NB4 (cell line): ENCODE data around the gene FBXW4.

ENCODE experiments used
- MYC ChIP-seq: IDR thresholded peaks from 2 replicates; pipeline ENCODE4 v1.6.1; 2011; ENCODE audit warnings: low read depth, low read length
- POLR2A ChIP-seq: IDR thresholded peaks from 2 replicates; pipeline ENCODE4 v1.6.1; 2011; ENCODE audit warnings: mild to moderate bottlenecking; ENCODE audit not compliant: insufficient read length; ENCODE audit errors: extremely low read depth
- TF ChIP-seq, protein P1 (sequence below): IDR thresholded peaks from one replicate; pipeline ENCODE4 v1.5.1; 2012; ENCODE audit warnings: low read depth, low read length
- TF ChIP-seq, protein P2 (sequence below): IDR thresholded peaks from 2 replicates; pipeline ENCODE4 v1.6.1; 2011; ENCODE audit warnings: low read depth, low read length

DNA sequence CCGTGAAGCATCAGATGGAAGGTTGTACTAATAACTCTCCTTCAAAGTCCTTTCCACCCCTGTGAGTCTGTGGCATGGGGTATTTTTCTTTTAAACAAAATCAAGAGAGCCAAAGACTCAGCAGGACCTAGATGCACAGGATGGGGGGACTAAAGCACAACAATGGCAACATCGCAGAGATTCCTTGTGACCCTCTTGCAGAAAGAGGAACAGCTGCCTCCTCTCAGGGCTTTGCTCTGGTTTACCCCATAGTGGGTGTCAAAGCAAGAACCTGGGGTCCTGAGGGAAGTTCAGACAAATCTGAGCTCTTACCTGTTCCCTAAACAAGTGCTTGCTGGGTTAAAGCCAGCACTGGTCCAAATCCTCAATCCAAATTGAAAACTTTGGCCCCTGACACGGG, 41.7 kb upstream of the FBXW4 start:
- TF ChIP-seq, protein P1, sequence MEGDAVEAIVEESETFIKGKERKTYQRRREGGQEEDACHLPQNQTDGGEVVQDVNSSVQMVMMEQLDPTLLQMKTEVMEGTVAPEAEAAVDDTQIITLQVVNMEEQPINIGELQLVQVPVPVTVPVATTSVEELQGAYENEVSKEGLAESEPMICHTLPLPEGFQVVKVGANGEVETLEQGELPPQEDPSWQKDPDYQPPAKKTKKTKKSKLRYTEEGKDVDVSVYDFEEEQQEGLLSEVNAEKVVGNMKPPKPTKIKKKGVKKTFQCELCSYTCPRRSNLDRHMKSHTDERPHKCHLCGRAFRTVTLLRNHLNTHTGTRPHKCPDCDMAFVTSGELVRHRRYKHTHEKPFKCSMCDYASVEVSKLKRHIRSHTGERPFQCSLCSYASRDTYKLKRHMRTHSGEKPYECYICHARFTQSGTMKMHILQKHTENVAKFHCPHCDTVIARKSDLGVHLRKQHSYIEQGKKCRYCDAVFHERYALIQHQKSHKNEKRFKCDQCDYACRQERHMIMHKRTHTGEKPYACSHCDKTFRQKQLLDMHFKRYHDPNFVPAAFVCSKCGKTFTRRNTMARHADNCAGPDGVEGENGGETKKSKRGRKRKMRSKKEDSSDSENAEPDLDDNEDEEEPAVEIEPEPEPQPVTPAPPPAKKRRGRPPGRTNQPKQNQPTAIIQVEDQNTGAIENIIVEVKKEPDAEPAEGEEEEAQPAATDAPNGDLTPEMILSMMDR: no peak
- TF ChIP-seq POLR2A (no peak), MYC (no peak)
- TF ChIP-seq, protein P2, sequence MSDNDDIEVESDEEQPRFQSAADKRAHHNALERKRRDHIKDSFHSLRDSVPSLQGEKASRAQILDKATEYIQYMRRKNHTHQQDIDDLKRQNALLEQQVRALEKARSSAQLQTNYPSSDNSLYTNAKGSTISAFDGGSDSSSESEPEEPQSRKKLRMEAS: no peak
